Skeletal muscle cell (primary cell): ENCODE results near the gene PTPRA.
A peak's percentile ranks its signal among the peaks of the same experiment; 100 is the strongest.
"Not testable (repeated sequence)": the region's sequence is repeated elsewhere in the genome, so short reads cannot be mapped to it uniquely, and the experiment has no call there.

Experiments used
- DNase-seq: peaks from one replicate; pipeline ENCODE4 v3.0.0-alpha.2; 2010; ENCODE audit warnings: low read depth
- H3K4me3 ChIP-seq: 2 replicates; pipeline ENCODE4 v1.5.1; 2011; ENCODE audit warnings: low read depth, mild to moderate bottlenecking, control low read depth, low read length, moderate library complexity

The PTPRA gene

DNA sequence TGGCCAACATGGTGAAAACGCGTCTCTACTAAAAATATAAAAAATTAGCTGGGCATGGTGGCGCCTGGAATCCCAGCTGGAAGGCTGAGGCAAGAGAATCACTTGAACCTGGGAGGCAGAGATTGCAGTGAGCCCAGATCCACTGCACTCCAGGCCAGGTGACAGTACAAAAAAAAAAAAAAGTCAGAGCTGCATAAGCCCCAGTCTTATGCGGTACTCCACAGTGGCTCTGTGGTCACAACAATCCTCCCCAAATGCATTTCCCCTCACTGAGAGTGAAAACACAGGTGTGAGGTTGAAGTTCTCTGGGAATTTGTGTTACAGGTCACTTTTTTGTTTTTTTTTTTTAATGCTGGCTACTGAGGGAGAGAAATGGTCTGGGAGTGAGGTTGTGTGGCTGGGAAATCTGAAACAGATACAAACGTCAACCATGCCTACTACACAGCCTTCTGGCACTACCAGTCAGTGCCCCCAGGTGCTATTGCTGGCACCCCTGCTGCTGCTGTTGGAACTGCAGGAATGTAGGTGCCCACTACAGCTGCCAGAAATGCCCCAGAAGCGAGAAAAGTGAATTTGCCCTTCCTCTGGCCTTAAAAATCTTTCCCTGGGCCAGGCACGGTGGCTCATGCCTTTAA, 178.2 kb downstream of the PTPRA start:
- DNase-seq, result no peak
- H3K4me3 ChIP-seq, result no peak overlapping the region

DNA sequence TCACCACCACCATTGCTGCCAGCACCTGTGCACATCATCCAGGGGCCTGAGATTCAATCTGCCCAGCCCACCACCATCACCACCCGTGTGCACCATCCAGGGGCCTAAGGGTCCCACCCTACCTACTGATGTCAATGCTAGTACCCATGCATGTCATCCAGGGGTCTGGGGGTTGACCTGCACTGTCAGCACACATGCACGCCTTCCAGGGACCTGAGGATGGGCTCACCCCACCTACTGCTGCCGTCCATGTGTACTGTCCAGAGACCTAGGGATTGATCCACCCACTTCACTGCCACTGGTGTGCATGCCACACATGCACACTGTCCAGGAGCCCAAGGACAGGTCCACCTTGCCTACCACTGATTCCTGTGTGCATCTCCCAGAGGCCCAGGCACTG, 186.2 kb downstream of the PTPRA start:
- DNase-seq, result no peak

DNA sequence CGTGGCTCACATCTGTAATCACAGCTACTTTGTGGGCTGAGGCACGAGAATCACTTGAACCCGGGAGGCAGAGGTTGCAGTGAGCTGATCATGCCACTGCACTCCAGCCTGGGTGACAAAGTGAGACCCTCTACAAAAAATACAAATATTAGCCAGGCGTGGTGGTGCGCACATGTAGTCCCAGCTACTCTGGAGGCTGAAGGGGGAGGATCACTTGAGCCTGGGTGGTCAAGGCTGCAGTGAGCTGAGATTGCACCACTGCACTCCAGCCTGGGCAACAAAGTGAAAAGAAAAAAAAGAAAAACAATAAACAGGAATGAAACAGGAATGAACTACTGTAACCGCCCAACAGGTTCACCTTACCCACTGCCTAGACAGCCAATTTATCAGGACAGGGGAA, 190.8 kb downstream of the PTPRA start:
- not testable (repeated sequence) for DNase-seq

More for the DNA sequence above, 186.2 kb downstream of the PTPRA start:
- H3K4me3 ChIP-seq, result no peak overlapping the region

DNA sequence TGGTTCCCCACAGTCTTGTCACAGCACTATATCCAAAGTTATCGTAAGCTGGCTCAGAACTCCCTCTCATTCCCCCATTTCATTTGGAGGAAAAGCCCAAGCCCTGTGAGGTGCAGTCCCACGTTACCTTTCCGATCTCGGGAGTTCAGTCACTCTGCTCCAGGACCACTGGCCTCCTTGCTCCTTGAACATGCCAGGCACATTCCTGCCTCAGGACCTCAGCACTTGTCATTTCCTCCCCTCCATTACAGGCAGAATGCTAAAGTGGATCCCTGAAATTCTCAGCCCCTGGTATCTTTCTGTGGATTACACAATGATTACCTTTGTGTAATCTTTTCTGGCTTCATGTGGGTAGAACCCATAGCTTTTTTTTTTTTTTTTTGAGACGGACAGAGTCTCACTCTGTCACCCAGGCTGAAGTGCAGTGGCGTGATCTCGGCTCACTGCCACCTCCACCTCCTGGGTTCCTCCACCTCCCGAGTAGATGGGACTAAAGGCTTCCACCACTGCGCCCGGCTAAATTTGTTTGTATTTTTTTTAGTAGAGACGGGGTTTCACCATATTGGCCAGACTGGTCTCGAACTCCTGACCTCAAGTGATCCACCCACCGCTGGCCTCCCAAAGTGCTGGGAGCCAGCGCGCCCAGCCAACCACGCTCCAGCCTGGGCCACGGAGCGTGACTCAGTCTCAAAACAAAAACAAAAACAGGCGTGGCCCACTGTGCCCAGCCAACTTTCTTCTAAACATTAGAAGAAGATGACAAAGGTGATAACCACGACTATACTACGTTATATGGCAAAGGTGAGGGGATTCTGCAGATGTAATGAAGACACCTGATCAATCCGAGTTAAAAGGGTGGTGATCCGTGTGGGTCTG, 194.1 kb downstream of the PTPRA start:
- H3K4me3 ChIP-seq, result no peak overlapping the region
- no peak for DNase-seq

More for the DNA sequence above, 190.8 kb downstream of the PTPRA start:
- H3K4me3 ChIP-seq, result not testable (repeated sequence)

DNA sequence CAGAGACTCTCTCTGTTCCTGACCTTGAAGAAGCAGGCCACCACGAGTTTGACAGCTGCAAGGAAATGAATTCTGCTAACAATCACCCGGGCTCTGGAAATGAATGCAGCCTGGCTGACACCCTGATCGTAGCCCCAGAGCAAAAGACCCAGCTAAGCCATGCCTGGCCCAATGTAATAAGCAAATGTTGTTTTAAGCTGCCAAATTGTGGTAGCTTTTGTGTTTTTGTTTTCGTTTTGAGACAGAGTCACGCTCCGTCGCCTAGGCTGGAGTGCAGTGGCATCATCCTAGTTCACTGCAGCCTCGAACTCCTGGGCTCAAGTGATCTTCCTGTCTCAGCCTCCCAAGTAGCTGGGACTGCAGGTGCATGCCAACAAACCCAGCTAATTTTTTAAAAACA, 194.8 kb downstream of the PTPRA start:
- DNase-seq, result no peak
- H3K4me3 ChIP-seq, result no peak overlapping the region

DNA sequence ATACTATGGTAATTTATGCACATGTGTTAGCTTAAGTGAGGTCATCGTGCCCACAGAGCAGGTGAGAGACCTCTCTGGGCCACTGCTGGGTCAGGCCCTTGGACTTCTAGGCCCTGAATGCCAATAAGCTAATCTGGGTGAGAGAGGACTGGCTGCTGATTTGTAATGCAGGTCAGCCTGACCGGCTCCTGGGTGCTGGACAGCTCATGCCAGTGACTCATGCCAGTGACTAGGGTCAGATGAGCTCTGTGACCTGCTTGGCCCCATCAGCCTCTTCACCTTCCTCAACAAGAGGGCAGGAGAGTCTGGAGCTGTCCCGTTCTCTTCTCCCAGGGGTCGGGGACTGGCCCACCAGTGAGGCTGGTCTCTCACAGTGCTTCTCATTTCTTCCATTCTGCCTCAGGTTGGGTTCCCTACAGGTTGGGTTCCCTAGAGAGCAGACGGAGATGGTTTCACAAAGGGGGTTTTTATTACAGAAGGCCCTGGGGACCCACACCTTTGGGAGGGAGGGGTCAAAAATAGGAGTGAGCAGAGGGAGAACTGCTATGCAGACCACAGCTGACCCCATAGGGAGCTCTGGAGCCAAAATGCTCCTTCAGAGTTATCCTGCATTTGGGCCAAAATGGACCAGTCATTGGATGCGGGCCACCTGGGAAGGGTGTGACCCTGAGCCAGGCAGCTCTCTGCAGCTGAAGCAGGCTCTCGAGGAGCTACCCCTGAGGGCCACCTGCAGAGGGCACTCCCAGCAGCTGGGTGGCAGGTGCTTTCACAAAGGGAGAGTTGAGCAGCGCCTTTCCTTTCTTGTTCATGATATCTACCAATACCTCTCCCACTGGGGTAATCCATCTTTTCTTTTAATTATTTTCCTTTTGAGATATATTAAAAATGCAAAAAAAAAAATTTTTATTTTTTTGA, 196.0 kb downstream of the PTPRA start:
- no peak for DNase-seq

DNA sequence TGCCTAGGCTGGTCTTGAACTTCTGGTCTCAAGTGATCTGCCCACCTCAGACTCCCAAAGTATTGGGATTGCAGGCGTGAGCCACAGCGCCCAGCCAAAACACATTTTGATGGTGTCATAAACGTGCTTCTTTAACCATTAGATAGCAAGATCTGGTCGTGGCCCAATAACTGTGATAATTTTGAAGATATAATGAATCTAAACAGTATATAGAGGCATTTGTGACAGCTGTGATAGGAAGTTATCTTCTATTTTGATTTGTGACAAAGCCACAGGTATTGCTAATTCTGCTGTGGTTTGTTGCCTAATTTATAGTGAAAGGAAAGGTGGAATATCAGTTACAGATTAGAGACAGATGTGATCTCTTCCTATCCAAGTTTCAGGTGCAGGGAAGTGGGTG, 197.4 kb downstream of the PTPRA start:
- DNase-seq, result no peak
- no peak overlapping the region for H3K4me3 ChIP-seq

More for the DNA sequence above, 196.0 kb downstream of the PTPRA start:
- H3K4me3 ChIP-seq, result no peak overlapping the region

DNA sequence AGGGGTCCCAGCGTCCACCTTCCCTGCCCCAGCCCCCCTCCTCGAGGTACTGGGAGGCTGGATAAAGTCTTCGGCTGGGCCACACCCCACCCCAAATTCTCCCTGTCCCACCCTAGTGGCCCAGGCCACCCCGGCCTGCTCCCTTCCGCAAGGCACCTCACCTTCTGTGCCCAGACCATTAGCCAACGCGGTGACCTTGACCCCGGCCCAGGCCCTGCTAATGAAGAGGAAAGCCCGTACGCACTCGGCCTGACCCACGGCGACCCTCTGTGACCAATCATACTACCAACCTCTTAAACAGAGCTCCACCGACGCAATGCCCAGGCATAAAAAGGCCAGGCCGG, 198.0 kb downstream of the PTPRA start:
- H3K4me3 ChIP-seq, result peak overlapping the region; percentile 30
- no peak for DNase-seq

DNA sequence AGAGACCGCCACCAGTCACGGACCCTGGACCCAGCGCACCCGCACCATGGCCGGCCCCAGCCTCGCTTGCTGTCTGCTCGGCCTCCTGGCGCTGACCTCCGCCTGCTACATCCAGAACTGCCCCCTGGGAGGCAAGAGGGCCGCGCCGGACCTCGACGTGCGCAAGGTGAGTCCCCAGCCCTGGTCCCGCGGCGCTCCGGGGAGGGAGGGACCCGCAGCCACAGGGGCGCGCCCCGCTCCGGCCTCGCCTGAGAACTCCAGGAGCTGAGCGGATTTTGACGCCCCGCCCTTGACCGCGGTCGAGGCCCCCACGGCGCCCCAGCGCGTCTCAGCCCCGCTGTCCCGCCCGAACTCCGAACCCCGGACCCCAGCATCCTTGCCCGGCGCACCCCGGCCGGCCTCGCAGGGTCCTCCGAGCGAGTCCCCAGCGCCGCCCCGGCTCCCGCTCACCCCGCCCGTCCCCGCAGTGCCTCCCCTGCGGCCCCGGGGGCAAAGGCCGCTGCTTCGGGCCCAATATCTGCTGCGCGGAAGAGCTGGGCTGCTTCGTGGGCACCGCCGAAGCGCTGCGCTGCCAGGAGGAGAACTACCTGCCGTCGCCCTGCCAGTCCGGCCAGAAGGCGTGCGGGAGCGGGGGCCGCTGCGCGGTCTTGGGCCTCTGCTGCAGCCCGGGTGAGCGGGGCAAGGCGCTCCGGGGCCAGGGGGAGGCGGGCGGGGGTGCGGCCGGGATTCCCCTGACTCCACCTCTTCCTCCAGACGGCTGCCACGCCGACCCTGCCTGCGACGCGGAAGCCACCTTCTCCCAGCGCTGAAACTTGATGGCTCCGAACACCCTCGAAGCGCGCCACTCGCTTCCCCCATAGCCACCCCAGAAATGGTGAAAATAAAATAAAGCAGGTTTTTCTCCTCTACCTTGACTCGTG, 198.6 kb downstream of the PTPRA start, which contains the start of gene OXT:
TSS of gene OXT (plus strand) at position 11 of the 920 bp plus-strand sequence. CDS start at position 47, 36 bp downstream.
- peak within 1 kb of the TSS; percentile 30 for H3K4me3 ChIP-seq

DNA sequence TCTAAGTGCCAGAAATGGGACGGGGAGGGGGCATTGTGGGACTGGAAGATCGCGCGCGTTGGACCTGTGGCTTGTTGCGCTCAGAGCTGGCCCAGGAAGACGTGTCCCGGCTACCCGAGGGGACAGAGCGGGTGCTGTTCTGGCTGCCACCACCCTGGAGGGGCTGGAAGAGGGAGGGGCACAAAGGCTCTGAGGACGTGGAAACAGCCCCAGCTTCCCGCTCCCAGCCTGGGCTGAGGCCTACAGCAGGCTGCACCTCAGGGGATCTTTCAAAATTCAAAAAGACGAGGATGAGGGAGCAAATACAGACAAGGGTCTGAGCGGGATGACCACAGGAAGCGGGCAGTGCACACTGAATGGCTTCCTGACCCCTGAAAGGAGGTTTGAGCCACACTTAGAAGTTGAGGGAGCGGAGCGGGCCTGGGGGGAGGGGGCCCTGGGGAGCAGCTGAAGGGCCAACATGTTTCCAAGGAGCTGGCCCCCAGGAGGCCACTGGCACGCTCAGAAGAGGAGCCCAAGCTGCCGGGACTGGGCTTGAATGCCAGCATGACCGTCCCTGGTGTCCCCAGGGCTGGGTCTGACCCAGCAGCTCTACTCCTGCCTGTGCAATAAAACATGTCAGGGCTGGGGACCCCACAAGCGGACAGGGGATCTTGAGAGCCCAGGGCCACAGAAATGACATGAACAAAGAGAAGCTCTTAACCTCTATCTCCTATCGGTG, 199.4 kb downstream of the PTPRA start:
- DNase-seq, result no peak
- H3K4me3 ChIP-seq, result no peak overlapping the region

More for the DNA sequence above, 198.6 kb downstream of the PTPRA start, which contains the start of gene OXT:
- no peak for DNase-seq

DNA sequence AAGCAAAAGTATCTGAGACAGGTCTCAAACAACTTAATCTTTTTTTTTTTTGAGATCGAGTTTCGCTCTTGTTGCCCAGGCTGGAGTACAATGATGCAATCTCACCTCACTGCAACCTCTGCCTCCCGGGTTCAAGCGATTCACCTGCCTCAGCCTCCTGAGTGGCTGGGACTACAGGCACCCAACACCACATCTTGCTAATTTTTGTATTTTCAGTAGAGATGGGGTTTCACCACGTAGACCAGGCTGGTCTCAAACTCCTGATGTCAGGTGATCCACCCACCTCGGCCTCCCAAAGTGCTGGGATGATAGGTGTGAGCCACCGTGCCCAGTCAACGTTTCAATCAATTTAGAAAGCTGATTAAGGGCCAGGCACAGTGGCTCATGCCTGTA, 200.0 kb downstream of the PTPRA start:
- H3K4me3 ChIP-seq, DNase-seq: not testable (repeated sequence)

DNA sequence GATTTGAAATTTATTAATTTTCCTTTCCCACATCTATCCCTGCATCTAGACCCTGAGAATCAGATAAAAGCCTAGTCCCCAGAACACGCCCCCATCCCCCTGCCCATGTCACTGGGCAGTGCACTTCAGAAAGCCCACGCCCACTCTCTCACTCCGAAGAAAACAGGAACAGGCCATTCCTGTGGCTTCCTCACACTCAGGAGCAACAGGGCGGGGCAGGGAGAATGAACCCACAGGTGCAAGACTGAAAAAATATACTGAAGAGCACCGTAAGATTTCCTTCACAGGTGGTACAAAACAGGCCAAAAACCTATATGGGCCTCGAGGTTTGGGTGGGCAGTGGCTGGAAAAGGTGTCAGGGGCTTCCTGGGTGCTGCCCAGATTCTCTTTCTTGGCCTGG, 201.5 kb downstream of the PTPRA start:
- no peak overlapping the region for H3K4me3 ChIP-seq

DNA sequence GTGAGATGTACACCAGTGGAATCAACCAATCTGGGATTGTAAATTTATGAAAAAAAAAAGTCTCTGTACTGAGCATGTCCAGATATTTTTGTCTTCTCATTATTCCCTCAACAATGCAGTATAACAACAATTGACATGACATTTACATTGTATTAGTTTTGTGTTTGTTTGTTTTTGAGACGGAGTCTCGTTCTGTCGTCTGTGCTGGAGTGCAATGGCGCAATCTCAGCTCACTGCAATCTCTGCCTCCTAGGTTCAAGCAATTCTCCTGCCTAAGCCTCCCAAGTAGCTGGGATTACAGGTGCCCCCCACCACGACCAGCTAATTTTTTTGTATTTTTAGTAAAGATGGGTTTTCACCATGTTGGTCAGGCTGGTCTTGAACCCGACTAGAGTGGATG, 202.0 kb downstream of the PTPRA start:
- not testable (repeated sequence) for DNase-seq, H3K4me3 ChIP-seq

More for the DNA sequence above, 201.5 kb downstream of the PTPRA start:
- DNase-seq, result no peak

DNA sequence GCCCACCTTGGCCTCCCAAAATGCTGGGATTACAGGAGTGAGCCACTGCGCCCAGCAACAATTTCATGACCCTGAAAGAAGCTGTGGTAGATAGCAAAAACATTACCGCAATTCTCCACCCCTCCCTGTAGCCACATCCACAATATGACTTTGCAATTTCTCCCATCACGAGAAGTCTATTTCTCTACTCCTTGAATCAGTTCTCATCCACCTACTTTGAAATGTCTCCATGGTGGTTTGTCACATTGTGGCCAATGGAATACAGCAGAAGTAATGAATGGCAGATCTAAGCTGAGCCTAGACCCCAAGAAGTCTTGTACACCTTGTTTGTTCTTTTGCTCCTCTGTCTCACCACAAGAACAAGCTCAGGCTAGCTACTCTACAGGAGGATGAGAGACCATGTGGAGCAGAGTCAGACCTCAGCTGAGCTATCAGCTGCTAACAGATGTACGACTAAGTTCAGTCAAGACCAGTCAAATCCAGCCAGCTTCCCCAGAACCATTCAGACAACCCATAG, 204.4 kb downstream of the PTPRA start:
- H3K4me3 ChIP-seq, result no peak overlapping the region
- no peak for DNase-seq

DNA sequence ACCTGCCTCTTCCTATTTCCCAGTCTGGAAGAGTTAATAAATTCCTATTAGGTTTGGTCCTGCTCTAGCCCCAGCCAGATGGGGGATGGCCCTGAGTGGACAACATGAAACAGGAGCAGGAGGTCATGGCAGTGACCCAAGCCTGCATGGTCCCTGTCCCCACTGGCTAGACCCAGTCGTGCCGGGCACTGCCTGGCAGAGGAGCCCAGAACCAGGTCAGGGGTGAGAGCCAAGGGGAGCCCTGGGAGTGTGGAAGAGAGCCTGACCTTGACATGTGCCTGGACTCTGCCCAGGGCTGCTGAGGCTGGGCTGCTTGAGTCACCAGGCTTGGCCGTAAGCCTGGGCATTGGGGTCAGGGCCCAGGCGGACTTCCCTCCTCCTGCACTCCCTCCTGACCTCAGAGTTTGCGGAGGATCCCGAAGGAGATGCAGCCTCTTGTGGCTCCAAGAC, 207.7 kb downstream of the PTPRA start:
- no peak overlapping the region for H3K4me3 ChIP-seq
- no peak for DNase-seq

DNA sequence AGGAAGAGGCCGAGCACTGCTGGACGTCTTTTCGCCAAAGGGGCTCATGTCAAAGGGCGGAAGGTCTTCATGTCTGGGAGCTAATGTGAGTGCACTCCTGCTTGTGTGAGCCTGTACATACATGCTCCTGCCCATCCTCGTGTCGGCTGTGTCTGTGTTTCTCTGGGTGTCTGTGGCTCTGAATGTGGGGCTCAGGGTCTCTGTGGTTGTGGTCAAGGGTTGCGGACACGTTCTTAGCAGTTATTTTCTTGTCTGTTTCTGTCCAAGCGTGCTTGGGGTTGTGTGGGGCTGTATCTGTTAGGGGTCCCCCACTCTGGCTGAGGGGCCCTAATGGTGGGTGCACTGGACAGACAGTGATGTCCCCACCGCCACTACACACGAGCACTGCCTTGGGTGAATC, 208.4 kb downstream of the PTPRA start:
- DNase-seq, result no peak
- no peak overlapping the region for H3K4me3 ChIP-seq

DNA sequence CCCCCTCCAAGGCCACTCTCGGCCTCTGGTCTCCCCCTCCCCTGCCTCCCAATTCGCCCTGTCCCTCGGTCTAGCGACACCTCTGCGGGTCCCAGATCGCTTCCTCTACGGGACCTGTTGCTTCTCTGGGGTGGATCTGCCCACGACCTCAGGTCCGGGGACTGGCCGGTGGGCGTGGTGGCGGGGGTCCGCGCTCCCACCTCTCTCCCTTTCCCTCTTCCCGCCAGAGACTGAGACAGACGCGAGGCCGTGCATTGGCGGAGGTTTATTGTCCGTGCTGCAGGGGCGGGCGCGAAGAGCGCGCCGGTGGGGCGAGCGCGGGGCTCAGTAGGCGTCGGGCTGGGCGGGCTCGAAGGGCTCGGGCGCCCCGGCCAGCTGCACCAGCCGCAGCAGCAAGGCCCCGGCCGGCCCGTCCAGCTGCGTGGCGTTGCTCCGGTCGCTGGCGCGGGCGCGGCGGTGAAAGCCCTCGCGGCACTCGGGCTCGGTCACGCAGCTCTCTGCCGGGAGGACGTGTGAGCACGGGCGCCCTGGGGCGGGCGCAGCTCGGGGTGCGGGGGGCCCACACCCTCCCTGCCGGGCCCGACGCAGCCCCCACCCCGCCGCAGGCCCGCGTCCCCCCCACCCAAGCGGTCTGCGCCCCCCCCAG, 209.1 kb downstream of the PTPRA start:
- no peak for DNase-seq
- H3K4me3 ChIP-seq, result no peak overlapping the region
